HG02885 (cell line): Measurements from ENCODE around the gene PUM1.
"Not testable (repeated sequence)": the region's sequence is repeated elsewhere in the genome, so short reads cannot be mapped to it uniquely, and the experiment has no call there.

Experiments used
- ATAC-seq: cut with Tn5 transposase; IDR thresholded peaks from one replicate; pipeline ENCODE4 v1.9.1; 2021; ENCODE audit warnings: mild to moderate bottlenecking; ENCODE audit not compliant: unreplicated experiment, poor library complexity

Gene PUM1

GRCh38 chr1:30936541-30937171 is 128.9 kb downstream of the PUM1 start:
- no peak for ATAC-seq

- not testable (repeated sequence) for ATAC-seq
These were observed 129.8 kb downstream of the PUM1 start for GRCh38 chr1:30935758-30936157.

GRCh38 chr1:30934613-30935012 is 130.9 kb downstream of the PUM1 start:
- no peak for ATAC-seq

GRCh38 chr1:30933874-30934252 is 131.7 kb downstream of the PUM1 start:
- no peak for ATAC-seq

GRCh38 chr1:30930631-30931173 is 134.8 kb downstream of the PUM1 start:
- no peak for ATAC-seq

- ATAC-seq = no peak
These were observed 135.5 kb downstream of the PUM1 start for GRCh38 chr1:30929944-30930525.

- no peak for ATAC-seq
These were observed 136.2 kb downstream of the PUM1 start for GRCh38 chr1:30929135-30929889.

GRCh38 chr1:30928789-30929134 is 136.8 kb downstream of the PUM1 start:
- no peak for ATAC-seq

GRCh38 chr1:30928171-30928570 is 137.3 kb downstream of the PUM1 start:
- no peak for ATAC-seq

GRCh38 chr1:30927448-30927847 is 138.1 kb downstream of the PUM1 start:
- no peak for ATAC-seq

- no peak for ATAC-seq
These were observed 141.9 kb downstream of the PUM1 start for GRCh38 chr1:30923597-30923996.

- ATAC-seq = no peak
These were observed 144.7 kb downstream of the PUM1 start for GRCh38 chr1:30920827-30921226.

- ATAC-seq = no peak
These were observed 146.3 kb downstream of the PUM1 start for GRCh38 chr1:30919025-30919881.

GRCh38 chr1:30916296-30916695 is 149.2 kb downstream of the PUM1 start:
- ATAC-seq = no peak

- ATAC-seq = no peak
These were observed 149.9 kb downstream of the PUM1 start for GRCh38 chr1:30915491-30916230.

- ATAC-seq = no peak
These were observed 150.6 kb downstream of the PUM1 start for GRCh38 chr1:30914931-30915330.

- no peak for ATAC-seq
These were observed 151.0 kb downstream of the PUM1 start for GRCh38 chr1:30914587-30914922.

- ATAC-seq = no peak
These were observed 152.4 kb downstream of the PUM1 start for GRCh38 chr1:30912913-30913652.

- ATAC-seq = no peak
These were observed 153.3 kb downstream of the PUM1 start for GRCh38 chr1:30912224-30912623.
